Testis (tissue), 2 donors: ENCODE data around the gene MAMDC2.

Experiments
- POLR2A ChIP-seq: fragments of 450-650 bp; IDR thresholded peaks from one replicate; pipeline ENCODE4 v1.6.1; 2017; ENCODE audit warnings: antibody characterized with exemption, mild to moderate bottlenecking, moderate library complexity
- TF ChIP-seq, protein P1 (sequence below), 3 experiments: fragments of 450-650 bp in 2 of 3; fragments of 200-600 bp in 1 of 3; sonication (generic) in 1 of 3; IDR thresholded peaks; one replicate each; pipeline ENCODE4 v1.5.1; 2016 to 2019; ENCODE audit warnings: antibody characterized with exemption in 3 of 3, mild to moderate bottlenecking in 2 of 3, moderate library complexity in 1 of 3

DNA sequence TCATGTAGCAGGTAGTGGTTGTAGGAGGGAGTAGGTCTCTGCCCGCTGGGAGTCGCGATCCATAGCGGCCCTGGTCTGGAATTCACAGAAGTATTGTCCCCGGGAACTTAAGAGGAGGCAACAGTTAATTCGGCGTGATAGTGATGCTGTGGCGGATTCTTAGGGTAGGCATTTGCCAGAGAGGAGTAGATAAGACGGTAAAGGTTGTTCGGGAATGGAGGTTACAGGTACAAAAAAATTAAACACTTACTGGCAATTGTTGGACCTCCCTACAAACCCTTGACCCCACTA lies 215.8 kb downstream of the MAMDC2 start:
- TF ChIP-seq, protein P1, sequence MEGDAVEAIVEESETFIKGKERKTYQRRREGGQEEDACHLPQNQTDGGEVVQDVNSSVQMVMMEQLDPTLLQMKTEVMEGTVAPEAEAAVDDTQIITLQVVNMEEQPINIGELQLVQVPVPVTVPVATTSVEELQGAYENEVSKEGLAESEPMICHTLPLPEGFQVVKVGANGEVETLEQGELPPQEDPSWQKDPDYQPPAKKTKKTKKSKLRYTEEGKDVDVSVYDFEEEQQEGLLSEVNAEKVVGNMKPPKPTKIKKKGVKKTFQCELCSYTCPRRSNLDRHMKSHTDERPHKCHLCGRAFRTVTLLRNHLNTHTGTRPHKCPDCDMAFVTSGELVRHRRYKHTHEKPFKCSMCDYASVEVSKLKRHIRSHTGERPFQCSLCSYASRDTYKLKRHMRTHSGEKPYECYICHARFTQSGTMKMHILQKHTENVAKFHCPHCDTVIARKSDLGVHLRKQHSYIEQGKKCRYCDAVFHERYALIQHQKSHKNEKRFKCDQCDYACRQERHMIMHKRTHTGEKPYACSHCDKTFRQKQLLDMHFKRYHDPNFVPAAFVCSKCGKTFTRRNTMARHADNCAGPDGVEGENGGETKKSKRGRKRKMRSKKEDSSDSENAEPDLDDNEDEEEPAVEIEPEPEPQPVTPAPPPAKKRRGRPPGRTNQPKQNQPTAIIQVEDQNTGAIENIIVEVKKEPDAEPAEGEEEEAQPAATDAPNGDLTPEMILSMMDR (IDR thresholded peaks at IDR 0.05) = no peak
- no peak for TF ChIP-seq POLR2A
